Esophagus muscularis mucosa (tissue), 4 donors: ENCODE measurements around the gene BLOC1S4. TPM values are rescaled to one million over a fixed set of nuclear protein-coding genes. Genes with fewer than 3 reads are reported as not detected.

Source experiments
- DNase-seq: peaks from one replicate; pipeline ENCODE4 v3.0.0-alpha.2; 2017; ENCODE audit errors: extremely low spot score
- H3K27ac ChIP-seq, 4 donors: fragments of 200-600 bp; sonication (generic); replicated peaks in 1 of 4; 1 replicate in 3 of 4; 2 replicates in 1 of 4; pipeline ENCODE4 v1.5.1; 2016 to 2019; ENCODE audit warnings: mild to moderate bottlenecking in 1 of 4
- H3K27me3 ChIP-seq, 4 donors: fragments of 200-600 bp; sonication (generic); one replicate each; pipeline versions ENCODE4 v1.5.1 to v1.6.0; 2016 to 2019
- H3K36me3 ChIP-seq, 4 donors: fragments of 200-600 bp; sonication (generic); one replicate each; pipeline ENCODE4 v1.5.1; 2016 to 2019
- H3K4me1 ChIP-seq, 4 donors: fragments of 200-600 bp; sonication (generic); one replicate each; pipeline ENCODE4 v1.5.1; 2016 to 2019
- H3K4me3 ChIP-seq, 4 donors: fragments of 200-600 bp; sonication (generic); 1 replicate in 2 of 4; 2 replicates in 2 of 4; pipeline ENCODE4 v1.5.1; 2016 to 2019; ENCODE audit warnings: mild to moderate bottlenecking in 4 of 4, moderate library complexity in 1 of 4
- H3K9me3 ChIP-seq, 4 donors: fragments of 200-600 bp; sonication (generic); 1 replicate in 3 of 4; 2 replicates in 1 of 4; pipeline ENCODE4 v1.5.1; 2016 to 2019
- EP300 ChIP-seq: sonication (generic); formaldehyde crosslinking; IDR thresholded peaks from one replicate; pipeline ENCODE4 v1.6.1; 2017; ENCODE audit warnings: antibody characterized with exemption
- POLR2A ChIP-seq: fragments of 450-650 bp; IDR thresholded peaks from one replicate; pipeline ENCODE4 v1.6.1; 2017; ENCODE audit warnings: antibody characterized with exemption, moderate library complexity, mild to moderate bottlenecking, low read depth
- POLR2AphosphoS5 ChIP-seq, 2 donors: sonication (generic); formaldehyde crosslinking; IDR thresholded peaks; one replicate each; pipeline ENCODE4 v1.6.1; 2017; ENCODE audit warnings: antibody characterized with exemption in 2 of 2
- WGBS: methylation state at CpG from one replicate; pipeline ENCODE4 v1.1.5; 2018; 5-methylcytosine and 5-hydroxymethylcytosine counted together
- intact Hi-C: fragments of 100-400 bp; cut with DNase I; formaldehyde crosslinking; loops from one replicate; pipeline ENCODE4 v1.15.1; 2023
- total RNA-seq, 4 donors: library from RNA; depleted of rRNA; stranded (reverse); fragments of >200 nt; gene quantifications; one replicate each; pipeline versions ENCODE4 v1.1.0 to v1.2.1, GENCODE V29; 2016
- TF ChIP-seq, protein P1 (sequence below), 3 experiments: fragments of 200-600 bp in 2 of 3; fragments of 450-650 bp in 1 of 3; sonication (generic) in 2 of 3; IDR thresholded peaks; one replicate each; pipeline ENCODE4 v1.5.1; 2017 to 2019; ENCODE audit warnings: antibody characterized with exemption in 3 of 3, mild to moderate bottlenecking in 2 of 3, moderate library complexity in 1 of 3

The BLOC1S4 gene
- total RNA-seq, 4 donors from 2014 or later, result 15.8 to 21.9 (median 17.9) TPM

DNA sequence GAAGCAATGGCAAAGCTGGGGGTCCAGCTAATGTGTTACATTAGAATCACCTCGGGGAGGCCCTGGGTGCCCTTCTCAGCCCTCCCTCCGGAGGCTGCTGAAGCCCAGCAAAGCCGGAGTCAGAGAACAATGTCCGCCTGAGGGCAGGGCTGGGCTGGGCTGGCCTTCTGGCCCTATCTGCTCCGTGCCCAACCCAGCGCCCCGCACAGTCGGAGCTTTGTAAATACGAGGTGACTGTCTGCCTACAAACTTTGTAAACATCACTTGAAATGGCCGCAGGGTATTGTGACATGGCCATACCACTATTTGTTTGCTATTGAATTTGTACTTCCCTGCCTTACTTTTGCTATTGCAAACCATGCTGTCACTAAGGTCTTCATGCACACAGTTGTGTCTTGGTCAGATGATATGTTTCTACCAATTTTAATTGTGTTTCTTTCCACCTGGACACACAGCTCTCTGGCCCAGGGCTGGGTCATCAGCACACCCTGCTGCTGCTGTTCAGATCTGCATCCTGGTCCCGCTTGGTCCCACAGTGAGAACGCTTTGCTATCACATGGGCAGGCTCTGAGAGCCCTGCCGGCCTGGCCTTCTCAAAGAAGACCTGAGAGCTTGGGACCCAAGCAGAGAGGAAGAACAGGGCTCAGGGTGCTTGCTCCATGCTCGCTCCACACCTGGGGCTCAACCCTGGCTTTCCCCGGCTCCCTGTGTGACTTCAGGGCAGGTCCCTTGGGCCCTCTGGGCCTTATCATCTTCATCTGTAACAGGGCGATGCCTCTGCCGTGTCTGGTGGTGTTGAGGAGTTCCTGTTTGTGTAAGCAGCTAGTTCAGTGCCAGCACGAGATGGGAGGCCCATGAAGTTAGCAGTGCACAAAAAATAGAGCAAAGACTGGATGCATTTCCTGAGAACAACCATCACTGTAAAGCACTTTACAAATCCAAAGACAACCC is 20.0 kb upstream of the BLOC1S4 start:
- Histone ChIP-seq H3K27me3 (no peaks in the 10 kb centered on the region), H3K27ac (no peak overlapping the region), H3K9me3 (no peaks in the 10 kb centered on the region), H3K4me1 (peaks cover 0 to 16% (median 10%) of the 10 kb centered on the region in 4 donors), H3K4me3 (no peak overlapping the region), H3K36me3 (peaks cover 0 to 23% (median 11%) of the 10 kb centered on the region in 4 donors)
- intact Hi-C loops, result no loop called here
- TF ChIP-seq EP300, result no peak
- TF ChIP-seq POLR2A, result no peak
- TF ChIP-seq POLR2AphosphoS5 (IDR thresholded peaks at IDR 0.05), result no peak
- TF ChIP-seq, protein P1, sequence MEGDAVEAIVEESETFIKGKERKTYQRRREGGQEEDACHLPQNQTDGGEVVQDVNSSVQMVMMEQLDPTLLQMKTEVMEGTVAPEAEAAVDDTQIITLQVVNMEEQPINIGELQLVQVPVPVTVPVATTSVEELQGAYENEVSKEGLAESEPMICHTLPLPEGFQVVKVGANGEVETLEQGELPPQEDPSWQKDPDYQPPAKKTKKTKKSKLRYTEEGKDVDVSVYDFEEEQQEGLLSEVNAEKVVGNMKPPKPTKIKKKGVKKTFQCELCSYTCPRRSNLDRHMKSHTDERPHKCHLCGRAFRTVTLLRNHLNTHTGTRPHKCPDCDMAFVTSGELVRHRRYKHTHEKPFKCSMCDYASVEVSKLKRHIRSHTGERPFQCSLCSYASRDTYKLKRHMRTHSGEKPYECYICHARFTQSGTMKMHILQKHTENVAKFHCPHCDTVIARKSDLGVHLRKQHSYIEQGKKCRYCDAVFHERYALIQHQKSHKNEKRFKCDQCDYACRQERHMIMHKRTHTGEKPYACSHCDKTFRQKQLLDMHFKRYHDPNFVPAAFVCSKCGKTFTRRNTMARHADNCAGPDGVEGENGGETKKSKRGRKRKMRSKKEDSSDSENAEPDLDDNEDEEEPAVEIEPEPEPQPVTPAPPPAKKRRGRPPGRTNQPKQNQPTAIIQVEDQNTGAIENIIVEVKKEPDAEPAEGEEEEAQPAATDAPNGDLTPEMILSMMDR (IDR thresholded peaks at IDR 0.05), result no peak
- DNase-seq, result no peak
- WGBS, result 71% methylated on average over 7 of the region's 18 CpGs

DNA sequence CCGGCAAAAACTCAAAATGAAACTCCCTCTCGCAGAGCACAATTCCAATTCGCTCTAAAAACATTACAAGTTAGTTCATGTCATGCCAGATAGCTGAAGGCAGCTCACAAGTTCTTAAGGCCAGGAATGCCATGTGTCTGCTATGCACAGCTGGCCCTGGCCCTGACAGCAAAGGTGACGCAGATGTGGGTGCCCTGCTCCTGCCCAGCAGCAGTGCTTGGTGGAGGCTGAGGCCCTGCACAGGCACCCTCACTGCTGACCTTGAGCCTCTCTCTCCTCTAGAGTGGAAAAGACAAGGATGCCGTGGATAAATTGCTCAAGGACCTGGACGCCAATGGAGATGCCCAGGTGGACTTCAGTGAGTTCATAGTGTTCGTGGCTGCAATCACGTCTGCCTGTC is 19.4 kb upstream of the BLOC1S4 start:
- H3K27ac ChIP-seq, result no peak overlapping the region
- intact Hi-C loops, result no loop called here
- H3K9me3 ChIP-seq, result no peaks in the 10 kb centered on the region
- no peaks in the 10 kb centered on the region for H3K27me3 ChIP-seq
- H3K4me1 ChIP-seq, result peaks cover 0 to 16% (median 10%) of the 10 kb centered on the region in 4 donors
- H3K36me3 ChIP-seq, result peaks cover 0 to 23% (median 11%) of the 10 kb centered on the region in 4 donors
- 85% methylated on average over 8 of the region's 8 CpGs for WGBS
- H3K4me3 ChIP-seq, result no peak overlapping the region
- no peak for DNase-seq
- TF ChIP-seq, protein P1 (IDR thresholded peaks at IDR 0.05), result no peak
- TF ChIP-seq POLR2AphosphoS5 (IDR thresholded peaks at IDR 0.05) (no peak), POLR2A (no peak), EP300 (no peak)

DNA sequence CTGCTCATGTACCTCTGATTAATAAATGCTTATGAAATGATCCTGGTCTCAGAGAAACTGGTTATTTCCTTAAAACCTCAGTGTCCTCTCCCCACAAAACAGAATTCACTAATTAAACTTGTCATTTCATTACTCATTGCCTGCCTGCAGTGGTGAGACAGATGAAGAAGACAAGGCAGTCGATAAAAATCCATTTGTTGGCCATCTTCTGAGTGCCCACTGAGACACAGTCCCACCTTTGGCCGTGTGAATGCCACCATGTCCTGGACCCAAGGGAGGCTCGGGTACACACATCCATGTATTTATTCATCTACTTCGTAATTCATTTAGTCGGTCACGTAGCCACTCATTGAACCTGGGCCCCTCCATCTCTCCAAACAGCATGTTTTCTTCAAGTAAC is 18.8 kb upstream of the BLOC1S4 start:
- no peak overlapping the region for H3K27ac ChIP-seq
- H3K36me3 ChIP-seq, result peaks cover 0 to 23% (median 13%) of the 10 kb centered on the region in 4 donors
- H3K27me3 ChIP-seq, result no peaks in the 10 kb centered on the region
- H3K9me3 ChIP-seq, result no peaks in the 10 kb centered on the region
- intact Hi-C loops, result no loop called here
- WGBS, result 97% methylated on average over 6 of the region's 6 CpGs
- no peak overlapping the region for H3K4me3 ChIP-seq
- DNase-seq, result no peak
- TF ChIP-seq, protein P1 (IDR thresholded peaks at IDR 0.05), result no peak
- TF ChIP-seq EP300 (no peak), POLR2A (no peak), POLR2AphosphoS5 (IDR thresholded peaks at IDR 0.05) (no peak)
- H3K4me1 ChIP-seq, result peaks cover 0 to 16% (median 10%) of the 10 kb centered on the region in 4 donors

DNA sequence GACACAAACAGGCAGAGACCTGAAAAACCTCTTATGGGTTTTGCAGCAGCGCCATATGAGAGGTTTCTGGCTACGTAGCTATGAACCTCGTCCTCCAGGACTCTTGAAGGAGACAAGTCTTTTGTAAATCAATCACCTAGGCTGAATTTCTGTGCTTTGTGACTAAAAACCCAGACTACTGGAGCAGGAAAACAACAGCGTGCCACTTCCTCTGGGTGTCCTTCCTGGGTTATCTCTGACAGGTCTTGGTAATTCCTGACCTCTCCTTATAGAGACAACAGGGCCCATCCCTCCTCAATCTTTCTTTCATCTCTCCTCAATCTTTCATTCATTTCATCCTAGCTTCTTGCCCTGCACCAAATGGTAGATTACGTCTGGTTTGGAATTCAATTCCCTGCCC is 16.6 kb upstream of the BLOC1S4 start:
- intact Hi-C loops, result no loop called here
- DNase-seq, result no peak
- H3K36me3 ChIP-seq, result peaks cover 0 to 31% (median 18%) of the 10 kb centered on the region in 4 donors
- TF ChIP-seq POLR2AphosphoS5 (IDR thresholded peaks at IDR 0.05) (no peak), EP300 (no peak), POLR2A (no peak)
- TF ChIP-seq, protein P1 (IDR thresholded peaks at IDR 0.05), result no peak
- no peak overlapping the region for H3K4me3 ChIP-seq
- 86% methylated on average over 5 of the region's 5 CpGs for whole genome bisulfite sequencing
- no peaks in the 10 kb centered on the region for H3K27me3 ChIP-seq
- no peaks in the 10 kb centered on the region for H3K9me3 ChIP-seq
- peaks cover 10 to 24% (median 15%) of the 10 kb centered on the region in 4 donors for H3K4me1 ChIP-seq
- no peak overlapping the region for H3K27ac ChIP-seq
